ENCODE data around the gene OR4F15.

GRCh38 chr15:101799665-101800064, 12.3 kb upstream of the OR4F15 start:
- TF ChIP-seq POLR2AphosphoS5 (IDR thresholded peaks at IDR 0.05; ENCODE audit: borderline replicate concordance, low read depth, low read length) (no peak), EZH2 (IDR thresholded peaks at IDR 0.05) (no peak)

Data from SK-N-MC (cell line).